ENCODE results near the gene ZNF507. TPM values are rescaled to one million over a fixed set of nuclear protein-coding genes. Genes with fewer than 3 reads are reported as not detected.

Gene ZNF507
- total and polyA plus RNA-seq, 2 of the 8 experiments (the other 6 are each of a cell fraction or from before 2014, with no cell fraction given), result 8.6 to 28.8 TPM

DNA sequence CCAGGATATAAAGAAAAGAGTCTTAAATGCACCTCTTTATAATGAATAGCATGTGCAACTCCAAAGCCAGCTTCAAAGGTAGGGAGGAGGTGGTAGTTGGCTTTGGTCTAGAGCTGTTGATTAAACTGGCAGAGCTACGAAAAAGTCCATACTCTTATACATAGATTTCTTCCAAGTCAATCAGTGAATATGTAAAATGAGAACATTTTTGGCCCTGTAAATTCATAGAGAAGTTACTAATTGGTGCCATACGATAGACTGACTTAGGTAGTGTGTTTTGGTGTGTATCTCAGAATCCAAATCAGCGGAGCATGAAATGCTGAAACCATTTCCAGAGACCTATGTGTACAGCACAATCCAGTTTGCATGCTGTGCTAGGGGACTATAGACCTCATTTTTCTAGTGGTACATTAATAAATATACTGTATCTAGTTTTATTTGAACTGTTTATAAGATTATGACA, 43.0 kb downstream of the ZNF507 start:
- H3K79me1 ChIP-seq (ENCODE audit: low read depth, low read length), result no peaks in the 10 kb centered on the region
- no peak overlapping the region for H3K27ac ChIP-seq (ENCODE audit: low read depth, low read length)
- no peak overlapping the region for H3K23ac ChIP-seq (ENCODE audit: insufficient read length)
- no peak overlapping the region for H3K14ac ChIP-seq (ENCODE audit: insufficient read length)
- H3K56ac ChIP-seq (replicated peaks; ENCODE audit: insufficient read length, low read depth, low read length), result no peak overlapping the region
- H3K4me2 ChIP-seq (ENCODE audit: insufficient read depth in 1 of 2, low read depth in 2 of 2, low read length in 2 of 2), result no peak overlapping the region
- no peak overlapping the region for H2AK5ac ChIP-seq (ENCODE audit: low read depth, low read length)
- no peak for FAIRE-seq
- no peaks in the 10 kb centered on the region for H3K23me2 ChIP-seq (ENCODE audit: low read depth, low read length)
- no peak overlapping the region for H4K8ac ChIP-seq (ENCODE audit: extremely low read depth, insufficient read depth, low read length)
- H3K4me1 ChIP-seq (replicated peaks in 1 of 4; ENCODE audit: control insufficient read depth in 3 of 4, insufficient read depth in 4 of 4, low read length in 3 of 4), result no peaks in the 10 kb centered on the region
- ChIA-PET CTCF (ENCODE audit: partially characterized antibody) (interaction anchor here (1.1 to 2.3 kb wide), 4 partner anchors 10 to 181 kb away, joined by 3 to 9 read pairs (median 4); no protein-coding TSS in a partner anchor), POLR2A (ENCODE audit: partially characterized antibody) (interaction anchor here (0.8 to 1.3 kb wide), 3 partner anchors 8 to 116 kb away, joined by 3 to 6 read pairs (median 4); no protein-coding TSS in a partner anchor)
- no peak for DNase-seq (ENCODE audit: low read depth in 1 of 2, low spot score in 2 of 2)
- no peak overlapping the region for H2BK12ac ChIP-seq (ENCODE audit: low read depth, low read length)
- no peaks in the 10 kb centered on the region for H4K20me1 ChIP-seq (replicated peaks in 1 of 2; ENCODE audit: control insufficient read depth in 1 of 2, insufficient read depth in 2 of 2, low read length in 2 of 2)
- H3K27me3 ChIP-seq (replicated peaks in 1 of 4; ENCODE audit: control insufficient read depth in 3 of 4, extremely low read depth in 1 of 4, insufficient read depth in 3 of 4, low read length in 3 of 4), result no peaks in the 10 kb centered on the region
- no peak overlapping the region for H2BK20ac ChIP-seq (ENCODE audit: low read length)
- H3K4me3 ChIP-seq (ENCODE audit: extremely low read depth in 1 of 4, insufficient read depth in 2 of 4, low read depth in 3 of 4, low read length in 4 of 4), result no peak overlapping the region
- no peak for TF ChIP-seq SP2 (IDR thresholded peaks at IDR 0.05; ENCODE audit: low read length)
- no peak for TF ChIP-seq TAF1 (IDR thresholded peaks at IDR 0.05; ENCODE audit: low read depth, low read length)
- TF ChIP-seq CHD2 (IDR thresholded peaks at IDR 0.05; ENCODE audit: low read length), result no peak
- no peak for TF ChIP-seq CREB1 (IDR thresholded peaks at IDR 0.05)
- no peak for TF ChIP-seq JUND (IDR thresholded peaks at IDR 0.05; ENCODE audit: low read length)
- no peak for TF ChIP-seq RAD21 (IDR thresholded peaks at IDR 0.05 in 1 of 2, conservative IDR thresholded peaks at IDR 0.05 in 1 of 2; ENCODE audit: low read depth in 2 of 2, low read length in 2 of 2)
- no peak for TF ChIP-seq TAF7 (optimal IDR thresholded peaks at IDR 0.05; ENCODE audit: borderline replicate concordance, low read depth, low read length)
- TF ChIP-seq, protein P1, sequence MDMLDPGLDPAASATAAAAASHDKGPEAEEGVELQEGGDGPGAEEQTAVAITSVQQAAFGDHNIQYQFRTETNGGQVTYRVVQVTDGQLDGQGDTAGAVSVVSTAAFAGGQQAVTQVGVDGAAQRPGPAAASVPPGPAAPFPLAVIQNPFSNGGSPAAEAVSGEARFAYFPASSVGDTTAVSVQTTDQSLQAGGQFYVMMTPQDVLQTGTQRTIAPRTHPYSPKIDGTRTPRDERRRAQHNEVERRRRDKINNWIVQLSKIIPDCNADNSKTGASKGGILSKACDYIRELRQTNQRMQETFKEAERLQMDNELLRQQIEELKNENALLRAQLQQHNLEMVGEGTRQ (IDR thresholded peaks at IDR 0.05; ENCODE audit: low read length), result no peak
- no peak overlapping the region for H2BK5ac ChIP-seq (ENCODE audit: low read depth, low read length)
- H2BK120ac ChIP-seq (replicated peaks; ENCODE audit: low read depth, low read length), result no peak overlapping the region
- H2BK15ac ChIP-seq (ENCODE audit: low read length), result no peak overlapping the region
- no peaks in the 10 kb centered on the region for H3K79me2 ChIP-seq (ENCODE audit: control insufficient read depth in 1 of 2, insufficient read depth in 2 of 2, low read length in 2 of 2)
- no peak overlapping the region for H4K5ac ChIP-seq (ENCODE audit: insufficient read length, low read depth, low read length)
- no peak overlapping the region for H3K4ac ChIP-seq (replicated peaks; ENCODE audit: insufficient read length, low read depth, low read length)
- no peak overlapping the region for H2AFZ ChIP-seq (ENCODE audit: low read length)
- 97% methylated on average over 3 of the region's 3 CpGs; no CpG with 5 or more reads in 1 of the 2 experiments for WGBS, 2 experiments (ENCODE audit: extremely low coverage in 1 of 2, insufficient coverage in 1 of 2, insufficient read length in 1 of 2, insufficient replicate concordance in 2 of 2, low coverage in 1 of 2, low lambda C conversion rate in 2 of 2, missing lambda C conversion rate in 1 of 2)
- no peaks in the 10 kb centered on the region for H3K9me3 ChIP-seq (ENCODE audit: insufficient read depth in 2 of 2, low read depth in 1 of 2, low read length in 1 of 2)
- peaks cover 0 to 4% (median 1%) of the 10 kb centered on the region in 4 experiments; a peak in 3 of 8 replicates for H3K36me3 ChIP-seq (ENCODE audit: control insufficient read depth in 2 of 4, insufficient read depth in 4 of 4, low read length in 3 of 4)
- no peak overlapping the region for H3K18ac ChIP-seq (ENCODE audit: extremely low read depth, low read length)
- H4K91ac ChIP-seq (replicated peaks; ENCODE audit: insufficient read length, low read length), result no peak overlapping the region
- no peak overlapping the region for H3K9ac ChIP-seq (replicated peaks in 1 of 4; ENCODE audit: extremely low read depth in 1 of 4, low read depth in 3 of 4, low read length in 3 of 4)
